HEK293T (cell line): ENCODE results near the gene ASB5.

Source experiments
- CTCF ChIA-PET: fragments of 350-600 bp; formaldehyde crosslinking; extraction: SDS; loops from one replicate; lab custom pipeline; 2021; ENCODE audit warnings: antibody characterized with exemption, inconsistent platforms; lab: Yijun Ruan, JAX
- POLR2A ChIA-PET: fragments of 350-600 bp; formaldehyde crosslinking; extraction: SDS; loops from one replicate; lab custom pipeline; 2020; ENCODE audit warnings: antibody characterized with exemption, inconsistent platforms; lab: Yijun Ruan, JAX
- DNase-seq: peaks from one replicate; pipeline ENCODE4 v3.0.0; 2012; ENCODE audit warnings: mixed read lengths; ENCODE audit errors: extremely low spot score
- ARNT ChIP-seq: fragments of 450-650 bp; IDR thresholded peaks from 2 replicates; pipeline ENCODE4 v1.6.1; 2017; ENCODE audit warnings: mild to moderate bottlenecking
- BHLHE40 ChIP-seq: fragments of 450-650 bp; IDR thresholded peaks from 2 replicates; pipeline ENCODE4 v1.6.1; 2016; ENCODE audit warnings: mild to moderate bottlenecking, moderate library complexity, borderline replicate concordance
- CTBP1 ChIP-seq: fragments of 450-650 bp; IDR thresholded peaks from 2 replicates; pipeline ENCODE4 v1.6.1; 2016; ENCODE audit warnings: borderline replicate concordance
- ELF4 ChIP-seq: fragments of 450-650 bp; IDR thresholded peaks from 2 replicates; pipeline ENCODE4 v1.6.1; 2017; ENCODE audit warnings: antibody characterized with exemption
- FOXA1 ChIP-seq: fragments of 450-650 bp; IDR thresholded peaks from 2 replicates; pipeline ENCODE4 v1.6.1; 2016; ENCODE audit warnings: mild to moderate bottlenecking
- FOXK2 ChIP-seq: fragments of 450-650 bp; IDR thresholded peaks from 2 replicates; pipeline ENCODE4 v1.6.1; 2016; ENCODE audit warnings: mild to moderate bottlenecking
- FOXM1 ChIP-seq: fragments of 450-650 bp; IDR thresholded peaks from 2 replicates; pipeline ENCODE4 v1.6.1; 2017; ENCODE audit warnings: mild to moderate bottlenecking, borderline replicate concordance
- HDGF ChIP-seq: fragments of 450-650 bp; IDR thresholded peaks from 2 replicates; pipeline ENCODE4 v1.6.1; 2017; ENCODE audit warnings: antibody characterized with exemption, borderline replicate concordance
- L3MBTL2 ChIP-seq: fragments of 450-650 bp; conservative IDR thresholded peaks from 2 replicates; pipeline ENCODE4 v1.6.1; 2016; ENCODE audit warnings: mild to moderate bottlenecking
- LEF1 ChIP-seq: fragments of 450-650 bp; IDR thresholded peaks from 2 replicates; pipeline ENCODE4 v1.6.1; 2017; ENCODE audit warnings: mild to moderate bottlenecking, borderline replicate concordance
- NFRKB ChIP-seq: fragments of 450-650 bp; IDR thresholded peaks from 2 replicates; pipeline ENCODE4 v1.6.1; 2016; ENCODE audit warnings: mild to moderate bottlenecking, moderate library complexity
- PKNOX1 ChIP-seq: fragments of 450-650 bp; IDR thresholded peaks from 2 replicates; pipeline ENCODE4 v1.6.1; 2016
- SP1 ChIP-seq: fragments of 450-650 bp; IDR thresholded peaks from 2 replicates; pipeline ENCODE4 v1.6.1; 2017
- SUZ12 ChIP-seq: fragments of 450-650 bp; IDR thresholded peaks from 2 replicates; pipeline ENCODE4 v1.6.1; 2016; ENCODE audit warnings: mild to moderate bottlenecking
- TARDBP ChIP-seq: fragments of 450-650 bp; IDR thresholded peaks from 2 replicates; pipeline ENCODE4 v1.6.1; 2016
- ZNF384 ChIP-seq: fragments of 450-650 bp; IDR thresholded peaks from 2 replicates; pipeline ENCODE4 v1.6.1; 2016

ASB5 gene

GRCh38 chr4:176306837-176307665, 38.0 kb upstream of the ASB5 start:
- no peak for TF ChIP-seq FOXK2
- TF ChIP-seq HDGF, result no peak
- POLR2A ChIA-PET, result interaction anchor here (1.1 kb wide), 1 partner anchor 12 kb away, joined by 4 read pairs; no protein-coding TSS in a partner anchor
- DNase-seq, result no peak
- CTCF ChIA-PET, result no interaction called here

- CTCF ChIA-PET, result no interaction called here
- TF ChIP-seq ZNF384 (no peak), PKNOX1 (no peak), NFRKB (no peak), FOXA1 (no peak), SP1 (no peak)
- POLR2A ChIA-PET, result no interaction called here
- no peak for DNase-seq
Measured at GRCh38 chr4:176303938-176304337, 34.9 kb upstream of the ASB5 start.

GRCh38 chr4:176302283-176303275, 33.6 kb upstream of the ASB5 start:
- CTCF ChIA-PET, result no interaction called here
- TF ChIP-seq ZNF384 (no peak), ELF4 (no peak), FOXA1 (no peak), SP1 (no peak), L3MBTL2 (no peak), HDGF (no peak), NFRKB (no peak), SUZ12 (no peak), CTBP1 (no peak), LEF1 (no peak), FOXK2 (no peak), ARNT (no peak), PKNOX1 (no peak), FOXM1 (no peak), BHLHE40 (no peak), TARDBP (no peak)
- POLR2A ChIA-PET, result no interaction called here
- DNase-seq, result no peak

GRCh38 chr4:176300565-176300964, 31.5 kb upstream of the ASB5 start:
- ChIA-PET POLR2A (no interaction called here), CTCF (no interaction called here)
- TF ChIP-seq PKNOX1 (no peak), L3MBTL2 (no peak), SP1 (no peak), BHLHE40 (no peak), SUZ12 (no peak), LEF1 (no peak), ZNF384 (no peak), CTBP1 (no peak), FOXK2 (no peak), ARNT (no peak), NFRKB (no peak), TARDBP (no peak), FOXM1 (no peak)
- no peak for DNase-seq

GRCh38 chr4:176300036-176300435, 31.0 kb upstream of the ASB5 start:
- POLR2A ChIA-PET, result no interaction called here
- TF ChIP-seq ELF4, result no peak
- TF ChIP-seq BHLHE40, result no peak
- no peak for TF ChIP-seq SP1
- no peak for TF ChIP-seq ZNF384
- no peak for TF ChIP-seq TARDBP
- no peak for TF ChIP-seq CTBP1
- no peak for TF ChIP-seq PKNOX1
- TF ChIP-seq FOXA1, result no peak
- no peak for TF ChIP-seq FOXM1
- TF ChIP-seq L3MBTL2, result no peak
- TF ChIP-seq NFRKB, result no peak
- no peak for TF ChIP-seq ARNT
- no peak for TF ChIP-seq LEF1
- TF ChIP-seq FOXK2, result no peak
- no peak for TF ChIP-seq HDGF
- CTCF ChIA-PET, result no interaction called here
- no peak for DNase-seq
